Stomach (tissue), 4 donors: ENCODE measurements around the gene CD3E.

Experiments
- EP300 ChIP-seq: sonication (generic); formaldehyde crosslinking; IDR thresholded peaks from one replicate; pipeline ENCODE4 v1.6.1; 2017; ENCODE audit warnings: antibody characterized with exemption
- POLR2A ChIP-seq, 4 donors: fragments of 450-650 bp; IDR thresholded peaks; one replicate each; pipeline ENCODE4 v1.6.1; 2016; ENCODE audit warnings: antibody characterized with exemption in 4 of 4, control low read depth in 2 of 4, mild to moderate bottlenecking in 1 of 4, moderate library complexity in 1 of 4
- TF ChIP-seq, protein P1 (sequence below), 7 experiments: fragments of 450-650 bp in 4 of 7; fragments of 200-600 bp in 3 of 7; sonication (generic) in 3 of 7; IDR thresholded peaks; one replicate each; pipeline ENCODE4 v1.5.1; 2016 to 2019; ENCODE audit warnings: antibody characterized with exemption in 7 of 7, control low read depth in 2 of 7, mild to moderate bottlenecking in 1 of 7

GRCh38 chr11:118310271-118310670 is 5.7 kb downstream of the CD3E start:
- TF ChIP-seq POLR2A (IDR thresholded peaks at IDR 0.05) (no peak), EP300 (no peak)
- TF ChIP-seq, protein P1, sequence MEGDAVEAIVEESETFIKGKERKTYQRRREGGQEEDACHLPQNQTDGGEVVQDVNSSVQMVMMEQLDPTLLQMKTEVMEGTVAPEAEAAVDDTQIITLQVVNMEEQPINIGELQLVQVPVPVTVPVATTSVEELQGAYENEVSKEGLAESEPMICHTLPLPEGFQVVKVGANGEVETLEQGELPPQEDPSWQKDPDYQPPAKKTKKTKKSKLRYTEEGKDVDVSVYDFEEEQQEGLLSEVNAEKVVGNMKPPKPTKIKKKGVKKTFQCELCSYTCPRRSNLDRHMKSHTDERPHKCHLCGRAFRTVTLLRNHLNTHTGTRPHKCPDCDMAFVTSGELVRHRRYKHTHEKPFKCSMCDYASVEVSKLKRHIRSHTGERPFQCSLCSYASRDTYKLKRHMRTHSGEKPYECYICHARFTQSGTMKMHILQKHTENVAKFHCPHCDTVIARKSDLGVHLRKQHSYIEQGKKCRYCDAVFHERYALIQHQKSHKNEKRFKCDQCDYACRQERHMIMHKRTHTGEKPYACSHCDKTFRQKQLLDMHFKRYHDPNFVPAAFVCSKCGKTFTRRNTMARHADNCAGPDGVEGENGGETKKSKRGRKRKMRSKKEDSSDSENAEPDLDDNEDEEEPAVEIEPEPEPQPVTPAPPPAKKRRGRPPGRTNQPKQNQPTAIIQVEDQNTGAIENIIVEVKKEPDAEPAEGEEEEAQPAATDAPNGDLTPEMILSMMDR (IDR thresholded peaks at IDR 0.05), result no peak
